Endodermal cell (in vitro differentiated cells): ENCODE results near the gene PPP1R9A. TPM values are rescaled to one million over a fixed set of nuclear protein-coding genes. Genes with fewer than 3 reads are reported as not detected.

Experiments used
- DNase-seq: peaks from one replicate; pipeline ENCODE4 v3.0.0-alpha.2; 2017
- H3K27ac ChIP-seq: 2 replicates; pipeline ENCODE4 v1.5.1; 2013; ENCODE audit warnings: mild to moderate bottlenecking, low read depth, low read length, moderate library complexity
- H3K27me3 ChIP-seq: 2 replicates; pipeline ENCODE4 v1.6.1; 2013; ENCODE audit warnings: mild to moderate bottlenecking, low read length, moderate library complexity; ENCODE audit not compliant: insufficient read depth, control insufficient read depth, poor library complexity, severe bottlenecking
- H3K36me3 ChIP-seq: 2 replicates; pipeline ENCODE4 v1.7.0; 2013; ENCODE audit warnings: mild to moderate bottlenecking, low read length, moderate library complexity; ENCODE audit not compliant: control insufficient read depth, insufficient read depth
- H3K4me1 ChIP-seq: one replicate; pipeline ENCODE4 v1.7.0; 2013; ENCODE audit warnings: low read length; ENCODE audit not compliant: control insufficient read depth, insufficient read depth
- H3K4me3 ChIP-seq: 2 replicates; pipeline ENCODE4 v1.5.1; 2013; ENCODE audit warnings: mild to moderate bottlenecking, low read length, moderate library complexity
- H3K9ac ChIP-seq: 2 replicates; pipeline ENCODE4 v1.6.1; 2013; ENCODE audit warnings: mild to moderate bottlenecking, low read length, moderate library complexity; ENCODE audit not compliant: poor library complexity, severe bottlenecking; ENCODE audit errors: extremely low read depth
- H3K9me3 ChIP-seq: 2 replicates; pipeline ENCODE4 v1.6.1; 2013; ENCODE audit warnings: mild to moderate bottlenecking, low read length, moderate library complexity; ENCODE audit not compliant: control insufficient read depth
- H3K27ac Mint-ChIP-seq: 2 replicates; pipeline ENCODE4 v1.8.0; 2020; ENCODE audit warnings: mixed read lengths
- H3K27me3 Mint-ChIP-seq: 2 replicates; pipeline ENCODE4 v1.8.0; 2021; ENCODE audit warnings: mild to moderate bottlenecking, mixed read lengths; ENCODE audit not compliant: insufficient read depth
- H3K36me3 Mint-ChIP-seq: 2 replicates; pipeline ENCODE4 v1.8.0; 2020; ENCODE audit warnings: low read depth, mixed read lengths
- H3K4me1 Mint-ChIP-seq: 2 replicates; pipeline ENCODE4 v1.8.0; 2020; ENCODE audit warnings: mixed read lengths
- H3K4me3 Mint-ChIP-seq: 2 replicates; pipeline ENCODE4 v1.8.0; 2020; ENCODE audit warnings: mild to moderate bottlenecking, moderate library complexity, mixed read lengths
- H3K9me3 Mint-ChIP-seq: 2 replicates; pipeline ENCODE4 v1.8.0; 2020; ENCODE audit warnings: mild to moderate bottlenecking, mixed read lengths
- CTCF ChIP-seq: fragments of 200-600 bp; sonication (generic); conservative IDR thresholded peaks from 2 replicates; pipeline ENCODE4 v1.5.0; 2021; ENCODE audit warnings: antibody characterized with exemption, mild to moderate bottlenecking
- WGBS, 2 experiments: methylation state at CpG; one replicate each; pipeline versions ENCODE4 v1.1.5 to v1.1.7; 2013; ENCODE audit warnings: missing lambda C conversion rate in 2 of 2, mixed read lengths in 1 of 2; ENCODE audit not compliant: insufficient coverage in 1 of 2, insufficient read length in 1 of 2; 5-methylcytosine and 5-hydroxymethylcytosine counted together
- total RNA-seq, 2 donors: library from RNA; stranded (reverse); fragmentation: NEBNext Ultra II Directional in 1 of 2; extraction: Animal tissue kit (Norgen Biotek cat#: 25700) in 1 of 2; gene quantifications; 2 replicates in 1 of 2; 3 replicates in 1 of 2; pipeline ENCODE4 v1.2.1, GENCODE V29; 2021

The PPP1R9A gene
- total RNA-seq, 2 donors from 2014 or later, result 38.7 to 39.4 TPM

- DNase-seq, result no peak
- Histone ChIP-seq H3K9ac (no peak overlapping the region), H3K27me3 (no peaks in the 10 kb centered on the region), H3K4me3 (no peak overlapping the region), H3K27ac (no peak overlapping the region), H3K4me1 (no peaks in the 10 kb centered on the region), H3K36me3 (no peaks in the 10 kb centered on the region), H3K9me3 (no peaks in the 10 kb centered on the region)
- Mint-ChIP-seq H3K4me1 (no peaks in the 10 kb centered on the region), H3K27me3 (no peaks in the 10 kb centered on the region), H3K36me3 (peaks cover 8% of the 10 kb centered on the region), H3K4me3 (no peak overlapping the region), H3K27ac (no peak overlapping the region), H3K9me3 (no peaks in the 10 kb centered on the region)
- WGBS, 2 experiments, result no CpG with 5 or more reads among the region's 1 CpG
- TF ChIP-seq CTCF, result no peak
Measured at GRCh38 chr7:94922457-94922856, 15.1 kb downstream of the PPP1R9A start.

GRCh38 chr7:94923412-94923811 is 16.0 kb downstream of the PPP1R9A start:
- Mint-ChIP-seq H3K27me3 (no peaks in the 10 kb centered on the region), H3K9me3 (no peaks in the 10 kb centered on the region)
- no peak overlapping the region for H3K4me3 ChIP-seq

GRCh38 chr7:94928168-94928707 is 20.8 kb downstream of the PPP1R9A start:
- Mint-ChIP-seq H3K27me3 (no peaks in the 10 kb centered on the region), H3K9me3 (no peaks in the 10 kb centered on the region), H3K27ac (no peak overlapping the region), H3K36me3 (peaks cover 2% of the 10 kb centered on the region), H3K4me1 (peaks cover 3% of the 10 kb centered on the region), H3K4me3 (no peak overlapping the region)
- TF ChIP-seq CTCF, result no peak
- H3K9ac ChIP-seq, result no peak overlapping the region
- H3K4me1 ChIP-seq, result peaks cover 3% of the 10 kb centered on the region
- H3K27me3 ChIP-seq, result no peaks in the 10 kb centered on the region
- no peaks in the 10 kb centered on the region for H3K36me3 ChIP-seq
- H3K9me3 ChIP-seq, result no peaks in the 10 kb centered on the region
- no peak overlapping the region for H3K27ac ChIP-seq
- H3K4me3 ChIP-seq, result no peak overlapping the region
- no peak for DNase-seq

More at GRCh38 chr7:94923412-94923811, 16.0 kb downstream of the PPP1R9A start:
- H3K9ac ChIP-seq, result no peak overlapping the region
- no peak for DNase-seq
- TF ChIP-seq CTCF, result no peak
- H3K27me3 ChIP-seq, result no peaks in the 10 kb centered on the region
- H3K27ac ChIP-seq, result no peak overlapping the region
- H3K36me3 ChIP-seq, result no peaks in the 10 kb centered on the region
- H3K9me3 ChIP-seq, result no peaks in the 10 kb centered on the region
- H3K4me1 ChIP-seq, result no peaks in the 10 kb centered on the region
- Mint-ChIP-seq H3K36me3 (peaks cover 8% of the 10 kb centered on the region), H3K27ac (no peak overlapping the region), H3K4me3 (no peak overlapping the region), H3K4me1 (no peaks in the 10 kb centered on the region)
